HG03354 (cell line): ENCODE data around the gene TRIM8.

ENCODE experiments used
- ATAC-seq: cut with Tn5 transposase; IDR thresholded peaks from one replicate; pipeline ENCODE4 v1.9.1; 2021; ENCODE audit warnings: mild to moderate bottlenecking; ENCODE audit not compliant: unreplicated experiment, poor library complexity, severe bottlenecking

Gene TRIM8, protein sequence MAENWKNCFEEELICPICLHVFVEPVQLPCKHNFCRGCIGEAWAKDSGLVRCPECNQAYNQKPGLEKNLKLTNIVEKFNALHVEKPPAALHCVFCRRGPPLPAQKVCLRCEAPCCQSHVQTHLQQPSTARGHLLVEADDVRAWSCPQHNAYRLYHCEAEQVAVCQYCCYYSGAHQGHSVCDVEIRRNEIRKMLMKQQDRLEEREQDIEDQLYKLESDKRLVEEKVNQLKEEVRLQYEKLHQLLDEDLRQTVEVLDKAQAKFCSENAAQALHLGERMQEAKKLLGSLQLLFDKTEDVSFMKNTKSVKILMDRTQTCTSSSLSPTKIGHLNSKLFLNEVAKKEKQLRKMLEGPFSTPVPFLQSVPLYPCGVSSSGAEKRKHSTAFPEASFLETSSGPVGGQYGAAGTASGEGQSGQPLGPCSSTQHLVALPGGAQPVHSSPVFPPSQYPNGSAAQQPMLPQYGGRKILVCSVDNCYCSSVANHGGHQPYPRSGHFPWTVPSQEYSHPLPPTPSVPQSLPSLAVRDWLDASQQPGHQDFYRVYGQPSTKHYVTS

DNA sequence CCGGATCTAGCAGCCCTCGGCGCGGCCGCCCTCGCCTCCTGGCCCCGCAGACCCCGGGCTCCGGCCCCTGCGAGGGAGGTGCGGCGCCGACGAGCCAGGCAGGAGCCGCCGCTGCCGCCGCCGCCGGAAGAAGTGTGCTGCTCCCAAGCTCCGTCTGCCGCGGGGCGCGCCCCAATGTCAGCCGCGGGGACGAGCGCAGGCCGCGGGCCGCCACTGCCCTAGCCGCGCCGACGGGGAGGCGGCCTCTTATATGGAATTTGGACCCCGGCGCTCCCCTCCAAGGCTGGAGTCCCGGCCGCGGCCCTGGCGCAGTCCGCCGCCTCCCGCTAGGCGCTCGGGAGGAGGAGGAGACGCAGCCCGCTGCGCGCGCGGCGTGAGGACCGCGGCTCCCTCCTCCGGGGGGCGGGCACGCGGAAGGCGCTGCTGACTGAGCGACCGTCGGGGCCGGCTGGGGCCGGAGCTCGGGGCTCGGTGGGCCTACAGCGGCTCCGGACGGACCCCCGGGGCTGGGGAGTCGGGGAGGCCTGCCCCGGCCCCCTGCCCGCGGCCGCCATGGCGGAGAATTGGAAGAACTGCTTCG is at the start of gene TRIM8:
TRIM8 (plus strand) TSS at position 414 of the 580 bp plus-strand sequence; CDS start at position 553, 139 bp downstream.
- ATAC-seq: no peak

DNA sequence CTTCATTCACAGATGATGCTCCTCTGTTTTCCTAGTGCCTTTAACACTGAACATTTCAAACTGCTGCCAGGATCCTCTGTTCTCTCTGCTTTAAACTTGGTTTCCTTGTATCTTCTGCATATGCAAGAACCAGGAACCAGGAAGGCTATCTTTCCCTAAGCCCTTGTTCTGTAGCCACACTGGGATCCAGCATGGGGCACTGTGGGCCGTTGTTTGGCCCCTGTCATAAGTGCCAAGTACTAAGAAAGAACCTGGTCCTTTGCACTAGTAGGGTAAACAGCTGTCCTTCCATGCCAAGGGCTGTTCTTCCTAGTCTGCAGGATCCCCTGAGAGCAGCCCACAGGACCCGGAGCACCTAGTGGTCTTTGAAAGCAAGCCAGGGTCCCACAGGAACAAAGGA is 49.0 kb upstream of the TRIM8 start:
- no peak for ATAC-seq

DNA sequence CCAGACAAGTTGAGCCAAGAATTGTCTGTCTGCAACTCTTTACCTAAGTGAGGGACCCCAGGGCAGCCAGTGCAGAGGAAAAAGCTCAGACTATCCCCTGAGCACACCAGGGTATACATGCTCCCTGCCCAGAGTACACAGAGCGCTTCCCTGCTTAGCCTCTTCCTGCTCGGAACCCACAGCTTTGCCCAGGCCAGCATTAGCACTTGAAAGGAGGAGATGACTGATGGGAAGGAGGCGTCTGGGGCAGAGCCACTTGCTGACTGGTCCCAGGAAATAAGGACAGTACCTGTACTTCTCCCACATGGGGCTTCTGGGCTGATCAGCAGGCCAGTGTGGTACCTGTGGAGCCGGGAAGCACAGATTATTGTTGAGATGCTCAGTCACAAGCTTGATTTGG is 48.4 kb upstream of the TRIM8 start:
- ATAC-seq: no peak

DNA sequence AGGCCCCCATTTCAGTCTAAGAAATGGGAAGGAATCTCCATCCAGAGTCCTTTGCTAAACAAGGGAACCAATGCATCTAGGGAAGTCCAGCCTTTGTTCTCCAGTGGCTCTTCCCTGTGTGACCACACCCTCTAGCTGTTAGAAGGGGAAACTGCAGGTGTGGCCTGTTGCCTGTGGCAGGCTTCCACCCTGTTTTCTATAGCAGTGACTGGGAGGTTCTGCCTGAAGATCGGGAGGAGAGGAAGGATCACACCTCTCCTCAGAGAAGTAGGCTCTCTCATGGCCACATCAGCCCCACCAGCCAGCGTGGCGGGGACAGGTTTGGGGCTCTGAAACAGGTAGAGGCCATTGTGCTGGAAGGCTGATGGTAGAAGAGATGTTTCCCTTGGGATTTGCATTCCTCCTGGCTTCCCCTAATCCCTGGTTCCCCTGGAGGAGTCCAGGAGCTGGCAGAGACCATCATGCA is 47.7 kb upstream of the TRIM8 start:
- no peak for ATAC-seq

DNA sequence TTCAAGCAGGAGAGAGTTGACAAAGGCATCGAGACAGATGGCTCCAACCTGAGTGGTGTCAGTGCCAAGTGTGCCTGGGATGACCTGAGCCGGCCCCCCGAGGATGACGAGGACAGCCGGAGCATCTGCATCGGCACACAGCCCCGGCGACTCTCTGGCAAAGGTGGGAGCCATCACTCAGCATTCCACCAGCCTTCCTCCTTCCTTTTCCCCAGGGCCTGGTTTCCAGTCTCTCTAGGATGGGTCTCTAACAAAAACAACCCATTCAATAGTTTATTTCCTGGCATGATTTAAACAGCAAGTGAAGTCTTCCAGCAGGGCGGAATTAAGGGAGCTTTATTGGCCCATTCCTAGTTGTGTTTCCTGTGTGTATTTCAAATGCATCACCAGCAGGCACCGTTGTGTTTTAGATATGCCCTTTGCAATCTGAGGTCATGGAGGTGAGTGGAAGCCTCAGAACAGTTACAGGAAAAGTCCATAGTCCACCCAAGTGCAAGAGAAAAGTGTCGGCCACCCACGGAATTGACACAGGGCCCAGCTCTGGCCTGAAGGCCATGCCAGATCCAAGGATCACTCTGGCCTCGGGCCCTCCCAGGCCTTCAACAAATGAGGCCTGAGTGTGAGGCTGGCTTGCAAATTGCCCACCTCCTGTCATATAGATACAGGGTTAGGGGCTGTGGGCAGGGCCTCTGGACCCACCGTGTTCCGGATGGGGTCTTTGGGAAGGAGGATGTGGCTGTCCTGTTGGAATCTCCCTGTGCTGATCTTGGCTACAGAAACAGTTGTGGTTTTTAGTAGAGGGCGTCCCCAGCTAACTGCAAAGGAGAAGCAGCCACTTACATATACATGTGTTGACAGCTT is 46.9 kb upstream of the TRIM8 start:
- no peak for ATAC-seq

DNA sequence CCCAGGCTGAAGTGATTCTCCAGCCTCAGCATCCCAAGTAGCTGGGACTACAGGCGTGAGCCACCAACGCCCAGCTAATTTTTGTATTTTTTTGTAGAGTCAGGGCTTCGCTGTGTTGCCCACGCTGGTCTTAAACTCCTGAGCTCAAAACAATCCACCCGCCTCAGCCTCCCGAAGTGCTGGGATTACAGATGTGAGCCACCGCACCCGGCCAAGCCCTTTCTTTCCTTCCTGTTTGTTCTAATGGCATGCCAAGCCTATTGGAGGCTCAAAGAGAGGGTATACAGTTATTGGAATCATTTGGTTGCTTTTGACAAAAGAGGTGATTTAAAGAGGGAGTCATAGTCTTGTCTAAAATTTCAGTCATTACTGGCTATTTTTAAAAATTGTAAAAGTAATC is 46.0 kb upstream of the TRIM8 start:
- ATAC-seq: no peak

DNA sequence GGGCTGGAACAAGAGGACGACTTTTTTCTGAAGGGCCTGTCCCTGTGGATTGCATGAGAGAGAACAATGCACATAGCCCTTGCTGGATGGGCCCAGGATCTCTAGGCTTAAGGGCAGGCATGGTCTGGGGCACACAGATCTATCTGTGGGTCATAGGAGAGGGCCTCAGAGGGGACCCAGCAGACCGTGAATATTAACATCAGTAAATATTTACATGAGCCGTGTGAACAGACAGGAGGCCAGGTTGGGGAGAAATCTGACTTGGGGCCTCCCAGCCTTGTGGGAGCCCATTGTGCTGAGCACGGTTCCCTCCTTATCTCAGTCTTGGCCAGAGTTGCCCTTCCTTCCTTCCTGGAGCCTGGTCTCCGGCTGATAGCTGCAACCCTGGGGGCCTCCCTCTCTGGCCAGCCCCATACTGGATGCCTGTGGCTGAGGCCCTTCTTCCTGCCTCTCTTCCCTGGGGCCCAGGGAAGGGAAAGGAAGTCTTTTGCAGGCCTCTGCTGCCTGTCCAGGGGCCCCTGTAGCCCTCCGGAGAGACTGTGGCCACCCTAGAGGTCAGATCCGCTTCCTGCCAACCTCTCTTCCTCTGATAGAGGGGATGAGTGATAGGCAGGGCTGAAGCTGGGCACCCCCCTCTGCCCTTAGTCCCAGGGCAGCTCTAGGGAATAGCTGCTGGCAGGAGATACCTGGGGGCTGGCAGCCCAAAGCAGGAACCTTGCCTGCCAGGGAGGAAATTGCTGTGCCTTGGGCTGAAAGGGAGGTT is 44.5 kb upstream of the TRIM8 start:
- ATAC-seq: no peak

DNA sequence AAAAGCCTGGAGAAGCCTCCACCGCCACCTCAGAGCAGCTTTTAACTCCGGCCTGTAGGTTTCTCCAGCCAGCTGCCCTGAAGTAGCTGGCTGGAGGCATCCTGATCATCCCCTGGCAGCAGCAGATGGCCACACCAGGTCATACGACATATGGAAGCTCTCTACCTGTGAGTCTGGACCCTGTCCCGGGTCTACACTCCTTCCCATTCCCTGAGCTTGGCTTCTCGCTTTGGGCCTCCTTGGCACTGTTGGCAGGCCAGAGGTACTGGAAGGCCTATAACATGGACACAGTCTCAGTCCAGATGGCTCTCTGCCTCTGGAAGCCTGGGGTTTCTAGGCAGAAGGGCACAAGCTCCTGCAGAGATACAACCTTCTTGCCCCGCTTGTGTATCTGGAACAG is 43.5 kb upstream of the TRIM8 start:
- no peak for ATAC-seq

DNA sequence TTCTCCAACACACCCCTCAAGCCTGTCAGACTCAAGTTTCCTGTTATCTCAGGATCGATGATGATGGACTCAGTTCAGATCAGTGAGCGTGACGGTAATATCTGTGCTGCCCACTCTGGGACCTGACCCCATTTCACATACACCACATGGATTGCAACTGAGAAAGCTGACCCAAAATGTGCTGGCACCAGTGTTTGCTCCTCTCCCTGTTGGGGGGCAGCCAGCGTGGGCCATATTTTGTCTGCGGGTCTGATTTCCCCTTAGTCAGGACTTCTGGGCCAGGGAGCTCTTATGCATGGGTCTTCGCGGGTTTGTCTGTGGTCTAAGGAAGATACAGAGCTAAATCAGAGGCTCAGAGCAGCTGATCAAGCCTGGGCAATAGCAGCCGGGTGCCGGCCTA is 42.6 kb upstream of the TRIM8 start:
- no peak for ATAC-seq

DNA sequence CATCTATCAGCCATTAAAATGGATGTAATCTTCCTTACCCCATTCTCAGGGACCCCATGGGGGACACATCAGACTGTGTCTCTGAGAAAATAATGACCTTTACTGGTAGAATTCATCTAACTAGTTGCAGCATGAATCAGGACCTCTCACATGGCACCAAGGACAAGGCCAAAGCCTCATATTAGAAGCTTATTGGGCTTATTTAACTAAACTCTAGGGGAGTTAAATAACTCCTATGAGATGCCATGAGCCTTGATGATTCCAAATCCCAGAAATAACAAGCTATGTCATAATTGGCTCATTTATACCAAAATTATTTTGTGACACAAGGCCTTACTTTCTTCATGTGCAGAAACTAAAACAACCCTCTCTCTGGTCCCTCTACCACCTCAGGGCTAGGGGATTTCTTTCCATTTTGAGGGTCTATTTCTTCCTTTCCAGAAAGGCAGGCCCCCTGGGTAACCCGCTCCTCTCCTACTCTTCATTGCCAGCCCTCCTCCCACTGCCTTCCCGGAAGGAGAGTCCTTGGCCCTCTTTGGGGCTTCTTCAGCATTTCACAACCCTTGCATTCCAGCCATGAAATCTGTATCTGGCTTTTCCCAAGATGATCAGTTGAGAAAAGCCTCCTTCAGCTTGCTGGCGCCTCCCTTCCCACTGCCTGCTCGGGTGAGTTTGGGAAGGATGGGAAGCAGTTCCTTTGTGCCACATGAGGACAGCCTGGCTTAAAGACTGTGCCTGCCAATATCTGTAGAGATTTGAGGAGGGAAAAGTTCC is 41.8 kb upstream of the TRIM8 start:
- ATAC-seq: no peak

DNA sequence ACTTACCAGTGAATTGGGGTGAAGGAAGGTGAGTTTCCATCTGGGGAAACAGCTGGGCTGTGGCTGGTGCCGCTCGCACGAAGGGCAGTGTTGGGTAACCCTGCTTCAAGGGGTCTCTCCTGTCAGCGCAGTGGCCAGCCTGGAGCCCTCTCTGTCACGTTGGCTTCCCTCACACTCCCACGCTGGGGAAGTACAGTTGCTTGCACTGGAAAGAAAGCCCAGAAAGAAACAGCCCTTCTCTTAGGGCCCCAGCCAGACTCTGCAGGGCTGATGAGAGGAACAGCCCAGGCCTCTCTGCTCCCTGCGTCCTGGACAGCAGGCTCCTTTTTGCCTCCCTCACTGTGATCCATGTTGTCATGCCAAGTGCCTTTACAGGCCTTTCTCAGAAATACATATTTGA is 40.3 kb upstream of the TRIM8 start:
- no peak for ATAC-seq

DNA sequence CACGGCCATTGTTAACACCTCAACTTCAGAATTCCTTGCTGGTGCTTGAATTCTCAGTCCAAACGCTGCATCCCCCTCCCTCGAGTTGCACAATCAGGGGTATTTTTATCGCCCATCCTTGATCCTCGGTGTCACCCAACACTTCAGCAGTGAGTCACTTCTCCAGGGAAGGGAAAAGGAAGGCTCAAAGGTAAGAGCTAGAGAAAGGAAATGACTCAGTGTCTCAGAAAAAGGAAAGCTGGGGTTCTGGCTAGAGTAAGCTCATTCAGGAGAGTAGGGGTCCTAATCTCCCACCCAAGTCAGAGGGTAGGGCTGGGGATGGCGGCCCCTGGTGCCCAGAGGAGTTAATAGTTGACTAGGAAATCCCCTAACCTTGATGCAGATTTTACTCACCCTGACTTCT is 39.8 kb upstream of the TRIM8 start:
- ATAC-seq: no peak

DNA sequence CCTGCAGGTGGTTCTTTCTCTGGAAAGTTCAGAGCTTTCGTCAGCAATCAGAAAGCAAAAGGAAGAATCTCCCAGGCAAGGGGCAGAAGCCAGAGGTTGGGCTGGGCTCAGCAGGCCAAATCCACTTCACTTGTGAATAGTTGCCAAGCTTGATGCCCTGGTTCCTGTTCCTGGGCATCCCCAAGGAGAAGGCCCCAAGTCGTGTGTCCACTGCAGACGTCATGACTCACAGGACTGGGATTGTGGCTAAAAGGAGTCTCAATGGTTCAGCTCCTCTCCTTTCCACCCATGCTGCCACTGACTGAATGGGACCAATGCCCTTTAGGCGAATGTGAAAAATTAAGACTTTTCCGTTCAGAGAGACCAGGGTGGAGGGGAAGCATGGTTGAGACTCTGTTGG is 38.6 kb upstream of the TRIM8 start:
- ATAC-seq: no peak

DNA sequence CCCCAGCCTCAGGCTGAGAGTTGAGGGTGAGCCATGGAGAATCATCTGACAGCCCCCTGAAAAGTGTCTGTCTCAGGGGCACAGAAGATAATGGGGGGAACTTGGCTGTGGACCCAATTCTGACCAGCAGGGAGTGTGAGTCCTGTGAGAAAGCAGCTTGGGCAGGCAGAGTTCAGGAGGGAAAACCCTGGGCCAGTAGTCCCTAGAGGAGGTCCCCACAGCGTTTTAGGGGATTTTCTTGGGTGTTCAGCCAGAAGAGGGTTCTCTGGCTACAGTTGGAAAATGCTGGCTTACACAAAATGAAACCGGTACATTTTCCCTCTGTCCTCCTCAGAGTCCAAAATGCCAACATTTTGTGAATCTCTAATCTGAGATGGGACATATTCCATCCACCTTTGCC is 35.8 kb upstream of the TRIM8 start:
- no peak for ATAC-seq

DNA sequence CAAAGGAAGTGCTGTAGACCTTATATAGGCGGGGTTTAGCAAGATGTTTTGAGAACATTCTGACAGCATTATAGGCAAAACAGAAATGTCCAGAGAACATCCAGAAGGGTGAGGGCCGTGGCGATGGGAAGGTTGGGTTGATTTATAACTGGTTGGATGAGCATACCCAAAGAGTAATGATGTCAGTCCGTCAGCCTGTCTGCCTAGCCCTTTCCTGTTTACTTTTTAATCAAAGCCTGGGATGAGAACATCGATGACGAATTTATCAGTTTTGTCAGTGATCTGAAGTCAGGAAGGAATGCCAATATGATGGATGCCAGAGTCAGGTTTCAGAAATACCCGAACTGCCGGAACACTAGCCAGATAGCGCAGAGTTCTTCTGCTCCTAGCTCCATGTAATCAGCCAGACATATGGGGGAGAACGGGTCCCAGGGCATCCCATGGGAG is 33.8 kb upstream of the TRIM8 start:
- ATAC-seq: no peak

DNA sequence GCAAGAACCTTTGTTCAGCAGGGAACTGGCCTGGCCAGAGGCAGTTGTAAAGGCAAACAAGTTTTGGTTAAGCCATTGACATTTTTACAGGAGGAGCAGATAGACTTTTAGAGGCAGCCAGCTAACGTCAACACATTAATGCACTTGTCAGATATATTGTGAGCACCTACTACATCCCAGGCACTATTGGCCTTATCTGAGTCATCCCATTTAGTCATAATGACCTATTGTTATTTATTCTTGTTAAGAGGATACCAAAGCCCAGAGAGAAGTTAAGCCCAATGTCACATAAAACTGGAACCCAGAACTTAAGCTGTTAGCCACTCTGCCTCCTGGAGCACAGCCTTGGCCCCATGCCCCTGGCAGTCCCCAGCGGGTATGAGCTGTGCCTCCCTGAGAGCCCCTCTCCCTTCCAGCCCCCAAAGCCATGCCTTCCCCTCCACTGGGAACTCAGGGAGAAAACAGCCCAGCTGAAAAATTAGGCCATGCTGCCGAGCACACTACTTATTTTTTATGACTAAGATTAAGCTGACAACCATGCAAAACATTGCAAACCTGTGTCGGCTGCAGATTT is 32.7 kb upstream of the TRIM8 start:
- ATAC-seq: no peak

DNA sequence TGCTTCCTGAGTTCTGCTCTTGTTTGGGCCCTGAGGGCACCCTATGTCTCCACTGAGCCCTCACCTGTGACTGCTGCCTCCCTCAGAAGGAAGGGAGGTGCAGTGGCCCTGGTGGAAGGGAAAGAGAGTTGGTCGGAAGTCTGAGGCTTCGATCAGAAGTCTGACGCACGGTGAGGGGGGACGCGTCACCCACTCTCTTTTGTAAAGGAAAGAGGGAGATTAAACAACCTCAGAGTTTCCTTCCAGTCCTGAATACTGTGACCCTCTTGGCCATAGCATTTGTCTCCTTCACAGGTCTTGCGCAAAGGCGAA is 31.4 kb upstream of the TRIM8 start:
- ATAC-seq: no peak

DNA sequence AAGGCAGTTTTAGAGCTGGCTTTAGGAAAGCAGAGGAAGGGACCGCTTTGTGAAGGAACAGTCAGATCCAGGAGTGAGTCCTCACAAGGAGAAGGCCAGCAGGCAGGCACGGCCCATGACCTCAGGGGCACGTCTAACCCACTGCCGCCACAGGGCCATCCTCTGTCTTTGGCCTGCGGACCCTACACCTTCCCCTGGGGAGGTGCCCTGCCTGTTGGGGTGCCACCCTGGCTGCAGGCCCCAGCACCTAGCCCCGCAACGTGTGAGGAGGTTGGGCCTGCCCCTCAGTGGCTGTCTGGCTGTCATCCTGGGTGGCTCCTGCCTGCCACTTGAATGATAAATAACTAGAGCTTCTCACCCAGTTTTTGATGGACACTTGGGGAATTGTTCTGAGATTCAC is 31.0 kb upstream of the TRIM8 start:
- no peak for ATAC-seq

DNA sequence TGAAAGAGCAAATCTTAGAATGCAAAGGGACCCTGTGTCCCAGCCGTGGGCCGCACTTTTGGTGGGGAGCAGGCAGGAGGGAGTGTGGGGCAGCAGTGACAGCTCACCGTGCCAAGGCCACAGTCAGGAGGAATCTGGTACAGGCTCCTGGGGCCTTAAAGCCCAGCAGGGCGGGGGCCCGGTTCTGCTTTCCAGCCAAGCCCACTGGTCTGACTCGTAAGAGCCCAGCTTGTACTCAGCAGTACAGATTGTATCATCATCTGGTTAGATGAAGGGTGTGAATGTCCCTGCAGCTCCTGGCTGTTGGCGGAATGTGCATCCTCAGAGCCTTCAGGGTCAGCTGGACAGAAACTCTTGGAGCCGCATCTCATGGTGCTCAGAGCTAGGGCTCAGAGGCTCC is 30.5 kb upstream of the TRIM8 start:
- ATAC-seq: no peak
